Hypothalamus (tissue), 51 donors: ENCODE results near the gene GAPDH.
"Not testable (repeated sequence)": the region's sequence is repeated elsewhere in the genome, so short reads cannot be mapped to it uniquely, and the experiment has no call there.

Experiments
- DNase-seq, 51 donors: peaks; one replicate each; lab custom pipeline; 2025; lab: John Stamatoyannopoulos, UW

The GAPDH gene

DNA sequence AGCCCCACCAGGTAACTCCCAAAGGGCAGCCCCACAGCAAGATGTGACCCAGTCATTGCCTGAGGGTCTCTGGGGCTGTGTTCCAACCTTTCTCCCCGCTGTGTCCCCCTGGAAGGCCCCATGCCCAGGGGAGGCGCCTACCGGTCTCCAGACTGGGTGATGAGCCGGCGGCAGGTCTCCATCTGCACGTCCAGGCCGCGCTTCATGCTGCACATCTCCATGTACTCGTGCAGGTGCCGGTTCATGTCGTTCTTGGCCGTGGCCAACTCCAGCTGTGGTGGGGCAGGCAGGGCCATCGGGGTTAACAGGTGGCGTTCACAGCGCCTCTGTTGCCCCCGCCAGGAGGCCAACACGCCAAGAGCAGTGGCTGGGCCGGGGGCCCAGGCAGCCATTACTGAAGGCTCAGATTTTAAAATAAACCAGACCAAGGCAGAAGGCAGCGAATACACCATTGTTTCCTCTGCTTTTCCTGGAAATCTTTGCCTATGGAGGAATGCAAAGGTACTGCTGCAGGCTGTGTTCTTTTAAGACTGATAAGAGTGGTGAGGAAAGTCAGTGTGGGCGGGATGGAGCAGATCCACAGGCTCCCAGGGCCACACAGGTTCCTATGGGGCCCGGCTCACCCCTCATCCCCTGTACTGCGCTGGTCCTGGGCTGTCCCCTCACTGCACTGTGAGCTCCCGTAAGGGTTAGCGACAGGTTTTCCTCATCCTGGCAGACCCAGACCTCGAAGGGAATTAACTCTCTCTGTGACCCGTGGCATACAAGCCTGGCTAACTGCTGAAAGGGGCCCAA is 7.3 kb downstream of the GAPDH start:
- no peak for DNase-seq

DNA sequence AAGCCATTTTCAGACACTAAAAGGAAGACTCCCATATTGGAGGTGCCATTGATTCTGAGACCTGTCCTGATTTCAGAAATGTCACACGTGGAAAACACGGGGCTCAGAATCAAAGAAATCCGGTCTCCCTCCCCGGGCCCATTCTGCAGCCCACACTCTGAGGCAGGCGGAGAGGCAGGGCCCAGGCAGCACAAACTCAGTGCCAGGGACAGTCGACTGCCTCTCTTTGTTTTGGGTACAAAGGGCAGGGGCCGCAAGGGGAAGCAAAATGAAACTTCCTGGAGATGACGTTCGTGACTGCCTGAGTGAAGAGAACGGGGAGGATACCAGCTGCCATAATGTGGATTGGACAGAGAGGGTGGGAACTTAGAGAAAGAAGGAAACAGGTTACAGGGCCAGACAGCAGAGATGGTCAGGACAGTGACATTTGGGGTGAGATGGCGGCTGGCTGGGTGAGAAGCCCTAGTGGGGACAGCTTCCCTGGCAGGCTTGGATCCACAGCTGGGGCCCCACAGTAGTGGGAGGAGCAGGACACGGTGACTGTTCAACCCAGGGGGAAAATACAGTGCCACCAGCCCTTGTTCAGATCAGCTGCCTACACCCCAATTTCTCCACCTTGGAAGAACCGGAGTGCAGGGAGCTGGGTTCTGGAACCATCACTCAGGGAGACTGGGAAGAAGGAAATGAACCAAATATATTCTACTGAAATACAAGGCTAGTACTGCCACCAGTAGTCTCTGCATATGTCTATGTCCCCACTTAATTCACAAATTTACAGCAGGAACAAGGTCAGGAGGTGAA is 8.1 kb downstream of the GAPDH start:
- no peak for DNase-seq

DNA sequence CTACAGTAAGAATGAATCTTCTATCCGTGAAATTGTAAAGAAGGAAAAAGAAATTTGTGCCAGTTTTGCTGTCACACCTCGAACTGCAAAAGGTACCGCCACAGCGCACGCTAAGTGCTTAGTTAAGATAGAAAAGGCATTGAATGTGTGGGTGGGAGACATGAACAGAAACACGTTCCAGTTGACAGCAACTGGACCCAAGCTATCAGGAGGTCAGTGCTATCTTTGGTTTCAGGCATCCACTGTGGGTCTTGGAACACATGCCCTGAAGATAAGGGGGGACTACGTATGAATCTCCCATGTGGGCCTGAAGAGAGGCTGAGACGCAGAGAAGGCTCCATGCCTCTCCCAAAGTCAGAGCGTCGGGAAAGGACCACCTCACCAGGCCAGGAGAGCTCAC is 11.7 kb downstream of the GAPDH start:
- DNase-seq = no peak

DNA sequence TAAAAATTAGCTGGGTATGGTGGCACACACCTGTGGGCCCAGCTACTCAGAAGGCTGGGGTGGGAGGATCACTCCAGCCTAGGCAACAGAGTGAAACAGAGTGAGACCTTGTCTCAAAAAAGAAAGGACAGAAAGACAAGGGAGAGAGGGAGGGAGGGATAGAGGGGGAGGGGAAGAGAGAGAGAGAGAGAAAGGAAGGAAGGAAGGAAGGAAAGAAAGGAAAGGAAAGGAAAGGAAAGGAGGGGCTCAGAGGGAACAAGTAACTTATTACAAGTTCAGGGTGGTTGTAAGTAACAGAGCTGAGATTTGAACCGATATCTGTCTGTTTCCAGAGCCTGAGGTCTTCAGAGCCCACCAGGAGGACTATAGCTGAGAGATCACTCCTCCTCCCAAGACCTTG is 13.2 kb downstream of the GAPDH start:
- DNase-seq = no peak

DNA sequence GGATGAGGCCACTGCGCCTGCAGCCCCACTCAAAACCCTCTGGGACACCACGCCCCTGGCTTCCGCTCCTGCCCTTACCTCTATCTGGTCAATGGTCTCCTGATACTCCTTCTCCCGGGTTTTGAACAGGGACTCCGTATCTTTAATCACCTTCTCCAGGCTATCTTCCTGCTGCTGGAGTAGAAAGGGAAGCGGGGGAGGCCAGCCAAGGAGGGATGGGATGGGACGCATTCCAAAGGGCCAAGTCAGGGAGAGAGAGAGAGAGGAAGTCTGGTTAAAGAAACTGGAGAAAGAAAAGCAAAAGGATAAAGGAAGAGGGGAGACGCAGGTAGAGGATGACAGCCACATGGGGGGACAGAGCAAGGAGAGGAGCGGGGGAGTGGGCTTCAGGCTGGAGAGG is 13.7 kb downstream of the GAPDH start:
- DNase-seq = no peak

DNA sequence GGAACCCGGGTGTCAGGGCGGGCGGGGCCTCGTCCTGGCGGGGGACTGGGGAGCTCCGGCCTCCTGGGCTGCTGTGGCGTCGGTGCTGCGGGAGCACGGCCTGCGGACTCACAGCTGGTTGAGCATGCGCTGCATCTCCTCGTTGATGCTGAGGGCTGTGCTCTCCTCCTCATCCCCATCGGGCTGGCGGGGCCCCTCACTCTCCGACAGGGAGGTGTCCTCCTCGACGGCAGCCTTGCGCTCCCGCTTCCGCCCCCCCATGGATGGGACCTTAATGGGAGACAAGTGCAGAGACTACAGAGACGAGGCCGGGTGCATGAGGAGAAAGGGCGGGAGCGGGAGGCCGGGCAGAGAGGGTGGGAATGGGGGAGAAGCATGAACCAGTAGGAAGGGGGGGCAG is 14.2 kb downstream of the GAPDH start:
- no peak for DNase-seq

DNA sequence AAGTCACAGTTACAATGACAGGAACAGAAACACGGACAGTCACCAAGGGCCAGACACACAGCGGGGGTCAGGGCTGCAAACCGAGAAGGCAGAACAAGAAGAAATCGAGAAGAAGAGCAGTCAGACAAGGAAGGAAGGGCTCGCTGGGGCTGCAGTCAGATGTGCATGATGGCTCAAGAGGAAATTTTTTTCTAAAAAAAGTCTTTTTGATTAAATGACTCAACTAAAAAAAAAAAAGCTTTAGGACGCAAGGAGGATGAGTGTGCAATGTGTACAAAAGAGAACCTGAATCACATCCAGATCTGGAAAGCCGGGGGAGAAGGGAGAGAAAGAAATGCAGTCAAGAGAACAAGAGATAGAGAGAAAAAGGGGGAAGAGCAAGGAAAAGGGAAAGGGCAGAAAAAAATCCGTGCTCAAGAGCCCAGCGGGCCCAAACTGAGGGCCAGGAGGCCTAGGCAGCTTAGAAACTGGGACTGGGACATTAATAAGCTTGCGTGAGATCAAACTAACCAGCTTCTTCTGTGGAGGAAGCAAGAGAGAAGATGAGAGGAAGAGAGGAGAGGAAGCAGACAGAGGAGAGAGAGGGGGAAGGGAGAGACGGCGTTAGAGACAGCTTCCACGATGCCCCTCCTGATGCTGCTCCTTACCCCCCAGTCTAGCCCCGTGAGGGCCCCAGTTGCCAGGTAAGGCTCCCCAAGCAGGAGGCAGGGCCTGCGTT is 14.8 kb downstream of the GAPDH start:
- DNase-seq = no peak

DNA sequence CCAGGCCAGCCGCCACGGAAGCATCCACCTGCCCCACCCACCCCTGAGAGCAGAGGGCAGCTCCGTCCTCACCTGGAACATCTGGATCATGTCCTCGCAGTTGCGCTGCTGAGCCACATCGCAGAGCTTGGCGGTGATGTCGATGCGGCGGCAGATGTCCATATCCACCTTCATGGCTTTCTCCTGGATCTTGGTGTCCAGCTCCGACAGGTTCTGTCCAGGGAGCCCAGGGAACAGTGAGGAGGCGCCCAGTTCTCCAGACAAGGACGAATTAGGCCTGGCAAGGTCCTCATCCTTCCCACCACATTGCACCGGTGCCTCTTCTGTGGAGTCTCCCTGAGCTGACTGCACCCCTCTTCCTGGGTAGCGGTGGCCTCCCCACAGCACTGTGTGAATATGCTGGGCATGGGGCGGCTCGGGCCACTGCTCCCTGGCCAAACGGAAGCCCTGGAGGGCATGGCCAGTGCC is 15.4 kb downstream of the GAPDH start:
- DNase-seq = no peak

DNA sequence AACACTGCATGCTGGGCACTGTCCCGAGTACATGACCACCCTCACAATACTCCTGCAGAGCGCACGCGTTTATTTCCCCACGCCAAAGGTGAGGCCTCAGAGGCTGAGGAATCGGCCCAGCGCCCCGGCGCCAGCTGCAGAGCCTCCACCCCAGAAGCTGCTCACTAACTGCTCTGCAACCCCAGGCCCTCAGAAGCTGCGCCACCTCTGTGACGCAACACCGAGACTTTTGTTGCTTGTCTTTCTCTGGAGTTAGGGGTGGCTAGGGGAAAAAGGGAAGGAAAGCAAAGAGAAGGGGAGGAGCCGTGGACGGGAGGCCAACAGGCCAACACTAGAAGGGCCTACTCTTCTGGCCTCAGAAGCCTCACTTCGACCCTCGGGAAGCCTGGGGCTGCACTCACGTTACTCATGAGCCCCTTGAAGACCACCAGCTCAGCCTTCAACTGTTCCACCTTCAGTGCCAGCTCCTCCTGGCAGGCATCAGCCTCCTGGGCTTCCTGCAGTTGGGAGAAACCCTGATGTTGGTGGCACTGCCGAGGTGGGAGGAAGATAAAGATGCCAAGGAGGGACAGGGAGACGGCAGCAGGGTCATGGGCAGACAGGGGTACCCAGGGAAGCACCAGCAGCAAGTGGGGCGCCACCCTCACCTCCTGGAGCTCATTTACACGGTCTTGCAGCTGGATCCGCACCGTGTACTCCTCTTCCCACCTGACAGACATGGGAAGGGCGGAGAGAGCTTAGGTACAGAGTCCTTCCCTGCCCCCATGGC is 16.2 kb downstream of the GAPDH start:
- DNase-seq = peak in 1 of 51 donors; percentile 22

DNA sequence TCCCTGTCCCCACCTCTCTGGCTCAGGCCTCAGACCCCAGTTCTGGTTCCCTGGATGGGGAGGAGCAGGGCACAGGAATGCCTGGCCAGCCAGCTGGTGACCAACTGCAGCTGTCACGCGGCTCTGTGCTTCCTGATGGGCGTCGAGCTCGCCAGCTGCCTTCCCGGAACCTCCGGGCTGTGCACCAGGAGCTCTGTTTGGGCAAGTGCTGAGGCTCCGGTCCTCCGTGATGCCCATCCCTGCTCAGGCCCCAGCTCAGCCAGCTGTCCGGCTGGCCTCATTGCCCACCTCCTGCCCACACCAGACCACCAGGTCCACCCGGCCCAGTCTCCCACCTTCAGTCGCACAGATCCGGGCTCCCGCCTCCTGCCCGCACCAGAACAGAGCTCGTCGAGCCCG is 16.7 kb downstream of the GAPDH start:
- peak in 41 of 51 donors; percentile 26 to 82 (median 61) for DNase-seq

DNA sequence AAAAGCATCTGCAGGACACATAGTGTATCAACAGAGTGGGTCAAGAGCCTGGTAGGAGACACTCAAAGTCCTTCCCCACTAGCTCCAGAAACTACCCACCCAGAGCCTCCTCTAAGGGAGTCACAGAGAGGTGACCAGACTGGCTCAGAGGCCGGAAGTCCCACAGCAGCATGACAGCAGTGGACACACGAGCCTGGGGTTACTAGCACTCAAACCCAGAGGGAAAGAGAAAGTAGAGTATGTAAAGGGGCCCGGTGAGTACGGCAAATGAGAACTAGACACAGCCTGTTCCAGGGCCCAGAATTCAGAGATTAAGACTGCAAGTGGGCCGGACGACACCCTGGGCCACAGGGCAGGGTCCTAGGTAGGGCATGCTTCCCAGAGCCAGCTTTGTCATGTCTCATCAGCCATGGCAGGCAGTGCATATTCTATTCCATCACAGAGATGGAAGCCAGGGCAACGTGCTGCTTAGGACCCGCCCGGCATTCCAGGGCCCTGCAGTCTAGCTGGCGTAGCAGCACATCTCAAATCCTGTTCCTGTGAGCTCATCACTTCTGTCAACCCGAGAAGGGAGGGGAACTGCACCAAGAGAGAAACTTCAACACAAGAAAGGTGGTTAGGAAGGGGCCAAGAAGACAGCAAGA is 17.3 kb downstream of the GAPDH start:
- DNase-seq = peak in 1 of 51 donors; percentile 11

DNA sequence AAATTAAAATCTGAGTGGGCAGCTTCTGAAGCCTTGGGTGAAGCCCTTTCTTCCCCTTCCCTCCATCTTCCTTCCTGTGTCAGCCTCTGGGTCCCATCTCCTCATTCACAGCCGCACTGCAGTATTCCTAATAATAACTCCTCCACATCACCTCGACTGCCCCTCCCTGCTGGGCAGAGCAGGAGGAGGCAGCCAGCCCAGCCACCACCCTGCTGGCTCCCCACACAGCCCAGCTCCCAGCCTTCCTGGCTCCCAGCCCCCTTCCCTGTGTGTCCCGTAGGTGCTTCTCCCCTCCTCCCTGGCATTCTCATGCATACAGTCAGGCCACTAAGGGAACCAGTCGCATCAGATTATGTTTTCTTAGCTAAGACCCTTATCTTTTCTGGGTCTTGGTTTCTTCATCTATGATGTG is 17.8 kb downstream of the GAPDH start:
- peak in 22 of 51 donors; percentile 18 to 69 (median 40) for DNase-seq

DNA sequence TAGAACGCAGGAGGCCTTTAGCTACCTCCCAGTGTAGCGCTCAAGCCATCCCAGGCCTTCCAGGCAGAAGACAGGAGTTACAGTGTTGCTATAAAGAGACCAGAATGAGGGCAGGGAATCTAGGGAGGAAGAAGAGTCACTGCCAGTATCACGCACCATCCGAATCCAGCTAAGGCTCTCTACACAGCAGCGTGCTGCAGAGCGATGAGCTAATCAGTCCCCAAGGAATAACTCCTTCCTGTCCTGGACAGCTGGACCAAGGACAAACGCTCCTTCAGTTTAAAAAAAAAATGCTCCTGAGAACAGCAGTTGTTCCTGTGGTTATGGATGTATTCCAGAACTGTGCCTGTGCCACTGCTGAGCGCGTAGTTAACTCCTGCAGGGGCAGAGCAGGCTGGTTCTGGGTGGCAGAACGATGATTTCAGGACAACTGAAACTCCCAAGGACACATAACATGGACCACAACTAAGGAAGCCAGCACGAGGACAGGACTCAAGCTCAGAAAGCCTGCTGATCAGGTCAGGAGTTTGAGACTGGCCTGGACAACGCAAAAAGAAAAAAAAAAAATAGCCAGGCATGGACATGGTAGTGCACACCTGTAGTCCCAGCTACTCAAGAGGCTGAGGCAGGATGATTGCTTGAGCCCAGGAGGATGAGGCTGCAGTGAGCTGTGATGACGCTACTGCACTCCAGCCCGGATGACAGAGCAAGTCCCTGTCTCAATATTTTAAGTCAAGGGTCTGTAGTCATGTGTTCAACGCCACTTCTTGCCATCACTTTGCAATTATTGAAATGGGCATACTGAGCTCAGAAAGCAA is 18.9 kb downstream of the GAPDH start:
- DNase-seq = peak in 16 of 51 donors; percentile 13 to 59 (median 36)

DNA sequence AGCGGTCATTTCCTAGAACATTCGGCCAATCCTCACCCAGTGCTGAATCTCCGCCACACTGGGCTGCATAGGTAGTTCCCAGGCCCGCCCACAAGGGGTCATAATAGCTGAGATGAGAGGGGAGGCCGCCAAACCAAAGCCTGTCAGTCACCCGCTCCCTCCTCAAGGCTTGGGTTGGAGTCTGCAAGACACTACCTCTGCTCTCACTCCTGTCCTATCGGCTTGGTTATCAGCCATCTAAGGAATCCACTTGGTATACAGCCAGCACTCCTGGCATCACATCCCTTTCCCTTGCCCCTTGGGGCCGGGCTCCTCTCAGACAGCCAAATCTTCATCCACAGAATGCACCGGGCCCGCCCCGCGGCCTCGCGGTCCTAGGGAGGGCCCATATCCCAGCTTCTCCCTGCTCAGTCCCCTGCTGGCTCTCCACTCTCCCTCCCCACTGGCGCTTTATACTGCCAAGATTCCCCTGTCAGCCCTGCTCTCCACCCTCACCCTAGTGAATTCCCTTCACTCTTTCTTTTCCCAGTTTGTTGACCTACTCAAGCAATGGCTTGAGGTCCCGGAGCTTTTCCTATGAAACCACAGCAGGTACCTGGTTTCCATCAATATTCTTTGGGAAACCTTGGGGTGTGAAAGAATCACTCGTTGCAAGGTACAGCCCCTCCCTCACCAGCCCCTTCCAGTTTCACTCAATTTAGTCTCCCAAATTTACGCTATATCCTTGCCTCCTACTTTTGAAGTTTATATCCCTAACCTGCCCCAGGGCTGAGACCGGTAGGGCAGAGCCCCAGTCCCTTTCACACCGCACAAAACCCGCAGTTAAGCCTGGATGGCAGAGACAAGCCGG is 20.1 kb downstream of the GAPDH start:
- DNase-seq = peak in 42 of 51 donors; percentile 22 to 79 (median 58)

DNA sequence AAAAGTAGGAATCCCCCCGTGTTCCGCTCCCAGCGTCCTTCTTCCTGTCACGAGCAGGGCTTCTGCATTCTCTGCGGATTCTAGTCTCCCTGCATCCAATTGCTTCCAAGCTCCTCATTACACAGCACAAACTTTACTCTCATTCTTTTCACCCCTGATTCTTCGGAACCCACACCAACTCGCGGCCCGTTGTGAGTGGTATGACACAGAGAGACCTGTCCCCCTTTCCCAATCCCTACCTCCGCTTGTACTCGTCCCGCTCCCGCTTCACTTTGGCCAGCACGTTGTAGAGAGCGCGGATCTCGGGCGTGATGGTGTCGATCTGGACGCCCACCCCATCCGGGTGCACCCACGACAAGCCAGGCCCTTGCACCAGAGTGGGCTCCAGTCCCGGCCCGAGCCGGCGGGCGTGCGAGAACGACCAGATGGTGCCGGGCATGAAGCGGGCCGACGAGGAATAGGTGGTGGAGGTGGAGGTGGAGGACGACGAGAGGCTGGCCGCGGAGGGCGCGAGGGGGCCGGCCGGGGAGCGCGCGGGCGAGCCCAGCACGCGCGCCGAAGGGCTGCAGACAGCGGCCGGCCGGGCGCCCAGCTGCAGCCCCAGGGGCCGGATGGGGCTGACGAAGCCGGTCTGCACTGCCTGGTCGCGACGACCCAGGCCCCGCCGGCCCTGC is 20.8 kb downstream of the GAPDH start:
- peak in 3 of 51 donors; percentile 11 to 43 (median 15) for DNase-seq

DNA sequence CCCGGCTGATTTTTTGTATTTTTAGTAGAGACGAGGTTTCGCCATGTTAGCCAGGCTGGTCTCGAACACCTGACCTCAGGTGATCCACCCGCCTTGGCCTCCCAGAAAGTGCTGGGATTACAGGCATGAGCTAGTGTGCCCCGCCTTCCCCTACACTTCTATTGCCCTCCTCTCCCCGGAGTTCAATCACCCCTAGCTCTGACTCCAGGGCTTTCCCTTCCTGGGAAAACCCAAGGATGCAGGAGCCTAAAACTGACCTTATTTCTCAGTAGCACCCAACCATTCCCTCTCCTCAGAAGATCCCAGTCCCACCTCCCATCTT is 22.1 kb downstream of the GAPDH start:
- not testable (repeated sequence) for DNase-seq

DNA sequence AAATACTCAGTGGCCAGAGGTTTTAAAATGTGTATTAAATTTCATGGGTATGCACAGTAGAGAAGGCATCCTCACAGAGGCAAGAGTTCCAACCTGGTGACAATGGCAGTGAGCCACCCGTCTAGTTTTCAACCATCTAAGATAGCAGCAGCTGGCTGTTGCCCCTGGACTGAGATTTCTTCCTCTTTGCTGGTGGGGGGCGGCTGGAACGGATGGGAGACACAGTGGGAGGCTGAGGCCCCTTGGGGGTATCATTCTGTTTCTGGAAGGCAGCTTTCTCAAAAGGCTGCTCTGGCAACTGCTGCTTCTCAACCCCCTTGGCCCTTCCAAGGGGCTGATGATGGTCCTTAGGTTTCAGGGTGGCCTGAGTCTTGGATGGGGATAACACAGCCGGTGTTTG is 22.5 kb downstream of the GAPDH start:
- DNase-seq = no peak
